DMS114 treated with DMSO at 0.1 percent for 48 hours (cell line): ENCODE results near the gene NIPBL.
"Not testable (repeated sequence)": the region's sequence is repeated elsewhere in the genome, so short reads cannot be mapped to it uniquely, and the experiment has no call there.

Source experiments
- DNase-seq: peaks from one replicate; lab custom pipeline; 2025; ENCODE audit not compliant: unreplicated experiment; lab: John Stamatoyannopoulos, UW

The NIPBL gene

GRCh38 chr5:36877667-36878391 lies 1.3 kb downstream of the NIPBL start:
- peak; percentile 43 for DNase-seq

GRCh38 chr5:36878392-36879082 lies 2.0 kb downstream of the NIPBL start:
- peak; percentile 44 for DNase-seq

- DNase-seq: no peak
Observed at GRCh38 chr5:36879274-36880033, 2.9 kb downstream of the NIPBL start.

- no peak for DNase-seq
Observed at GRCh38 chr5:36880761-36881160, 4.2 kb downstream of the NIPBL start.

- no peak for DNase-seq
Observed at GRCh38 chr5:36881304-36881703, 4.7 kb downstream of the NIPBL start.

GRCh38 chr5:36881807-36882206 lies 5.2 kb downstream of the NIPBL start:
- no peak for DNase-seq

GRCh38 chr5:36882250-36882649 lies 5.7 kb downstream of the NIPBL start:
- DNase-seq: no peak

GRCh38 chr5:36883894-36884462 lies 7.4 kb downstream of the NIPBL start:
- no peak for DNase-seq

- no peak for DNase-seq
Observed at GRCh38 chr5:36885149-36885548, 8.6 kb downstream of the NIPBL start.

GRCh38 chr5:36885566-36886485 lies 9.3 kb downstream of the NIPBL start:
- no peak for DNase-seq

GRCh38 chr5:36886791-36887190 lies 10.2 kb downstream of the NIPBL start:
- no peak for DNase-seq

- no peak for DNase-seq
Observed at GRCh38 chr5:36887532-36887931, 11.0 kb downstream of the NIPBL start.

GRCh38 chr5:36888303-36888702 lies 11.7 kb downstream of the NIPBL start:
- DNase-seq: no peak

GRCh38 chr5:36889264-36889663 lies 12.7 kb downstream of the NIPBL start:
- DNase-seq: no peak

GRCh38 chr5:36891266-36891665 lies 14.7 kb downstream of the NIPBL start:
- no peak for DNase-seq

GRCh38 chr5:36892085-36892830 lies 15.7 kb downstream of the NIPBL start:
- DNase-seq: not testable (repeated sequence)

- DNase-seq: no peak
Observed at GRCh38 chr5:36894954-36895353, 18.4 kb downstream of the NIPBL start.

- DNase-seq: no peak
Observed at GRCh38 chr5:36896476-36896875, 19.9 kb downstream of the NIPBL start.

GRCh38 chr5:36897616-36898015 lies 21.0 kb downstream of the NIPBL start:
- DNase-seq: no peak

GRCh38 chr5:36899860-36900259 lies 23.3 kb downstream of the NIPBL start:
- DNase-seq: no peak
